Measurements from ENCODE around the gene KDM2B. TPM values are rescaled to one million over a fixed set of nuclear protein-coding genes. Genes with fewer than 3 reads are reported as not detected.
"Not testable (repeated sequence)": the region's sequence is repeated elsewhere in the genome, so short reads cannot be mapped to it uniquely, and the experiment has no call there.

Gene KDM2B
- total RNA-seq, 1 donor from 2014 or later: 236 TPM

DNA sequence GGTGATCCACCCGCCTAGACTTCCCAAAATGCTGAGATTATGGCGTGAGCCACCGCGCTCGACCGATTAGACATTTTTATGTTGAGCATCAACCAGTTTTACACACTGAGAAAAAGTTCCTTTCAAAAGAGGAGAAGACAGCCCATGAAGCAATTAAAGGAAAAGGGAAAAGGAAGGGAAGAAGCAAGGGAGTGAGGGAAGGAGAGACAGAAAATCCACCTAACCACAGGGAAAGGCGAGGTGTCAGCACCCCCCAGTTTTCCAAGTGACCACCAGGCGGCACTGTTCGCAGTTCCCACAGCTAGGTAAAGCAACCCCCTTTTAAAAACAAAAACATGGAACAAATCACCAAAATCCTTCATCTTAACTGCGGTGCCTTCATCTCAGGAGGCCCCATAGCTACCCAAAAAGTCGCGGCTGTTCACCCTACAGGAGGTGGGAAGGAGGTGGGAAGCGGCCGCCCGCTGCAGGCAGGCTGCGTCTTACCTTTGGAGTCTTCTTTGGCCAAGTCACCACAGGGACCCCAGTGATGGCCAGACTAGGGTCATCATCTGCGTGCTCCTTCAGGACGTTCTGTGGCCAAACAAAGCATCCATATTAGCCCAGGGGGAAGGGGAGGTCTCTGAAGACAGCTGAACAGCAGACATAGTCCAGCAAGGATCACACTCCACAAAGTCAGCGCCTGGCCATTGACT lies 86.6 kb downstream of the KDM2B start:
- CTCF ChIA-PET: interaction anchor here (0.7 to 1.4 kb wide), 8 partner anchors 15 to 192 kb away, joined by 3 to 7 read pairs (median 4); no protein-coding TSS in a partner anchor
- TF ChIP-seq, protein P1, sequence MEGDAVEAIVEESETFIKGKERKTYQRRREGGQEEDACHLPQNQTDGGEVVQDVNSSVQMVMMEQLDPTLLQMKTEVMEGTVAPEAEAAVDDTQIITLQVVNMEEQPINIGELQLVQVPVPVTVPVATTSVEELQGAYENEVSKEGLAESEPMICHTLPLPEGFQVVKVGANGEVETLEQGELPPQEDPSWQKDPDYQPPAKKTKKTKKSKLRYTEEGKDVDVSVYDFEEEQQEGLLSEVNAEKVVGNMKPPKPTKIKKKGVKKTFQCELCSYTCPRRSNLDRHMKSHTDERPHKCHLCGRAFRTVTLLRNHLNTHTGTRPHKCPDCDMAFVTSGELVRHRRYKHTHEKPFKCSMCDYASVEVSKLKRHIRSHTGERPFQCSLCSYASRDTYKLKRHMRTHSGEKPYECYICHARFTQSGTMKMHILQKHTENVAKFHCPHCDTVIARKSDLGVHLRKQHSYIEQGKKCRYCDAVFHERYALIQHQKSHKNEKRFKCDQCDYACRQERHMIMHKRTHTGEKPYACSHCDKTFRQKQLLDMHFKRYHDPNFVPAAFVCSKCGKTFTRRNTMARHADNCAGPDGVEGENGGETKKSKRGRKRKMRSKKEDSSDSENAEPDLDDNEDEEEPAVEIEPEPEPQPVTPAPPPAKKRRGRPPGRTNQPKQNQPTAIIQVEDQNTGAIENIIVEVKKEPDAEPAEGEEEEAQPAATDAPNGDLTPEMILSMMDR (IDR thresholded peaks at IDR 0.05): no peak

DNA sequence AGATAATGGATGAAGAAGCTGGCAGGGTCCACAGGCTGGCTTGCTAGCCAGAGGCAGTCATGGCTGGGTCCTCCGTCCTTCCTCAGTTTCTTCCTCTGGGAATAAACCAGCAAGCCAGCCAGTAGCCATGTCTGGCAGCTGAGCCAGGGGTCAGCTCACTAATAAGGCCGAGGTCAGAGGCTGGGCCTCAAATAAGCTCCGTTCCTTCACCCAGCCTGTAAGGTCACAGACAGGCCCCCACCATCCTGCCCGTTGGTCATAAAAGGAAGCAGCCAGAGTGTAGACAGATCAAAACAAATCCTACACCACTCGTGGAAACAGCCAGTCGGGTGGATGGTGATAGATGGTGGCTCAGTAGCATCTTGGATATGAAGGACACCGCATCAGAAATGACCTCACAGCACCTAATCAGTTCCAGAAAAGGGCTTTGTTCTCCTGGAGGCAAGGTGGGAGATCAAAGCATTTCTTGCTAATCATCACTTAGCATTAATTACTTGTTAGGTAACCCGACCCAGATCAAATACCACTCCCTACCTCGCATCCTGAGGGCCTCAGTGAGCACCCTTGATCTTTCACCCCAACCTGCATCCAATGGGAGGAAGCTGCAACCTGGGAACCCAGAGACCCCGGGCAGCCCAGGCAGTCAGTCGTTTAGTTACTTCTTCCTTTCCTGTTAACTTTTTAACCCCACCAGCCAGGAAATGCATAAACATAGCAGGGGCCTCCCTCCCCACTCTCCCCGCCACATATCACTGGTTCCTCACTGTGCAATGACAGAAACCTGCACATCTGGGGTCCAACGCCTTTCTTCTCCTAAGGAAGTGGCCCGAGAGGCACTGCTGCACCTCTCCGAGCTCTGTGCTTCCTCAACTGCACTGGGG lies 90.2 kb downstream of the KDM2B start:
- CTCF ChIA-PET: interaction anchor here (0.7 to 1.4 kb wide), 2 partner anchors 9 to 11 kb away, joined by 3 to 4 read pairs; no protein-coding TSS in a partner anchor

More for the DNA sequence above, 86.6 kb downstream of the KDM2B start:
- Mint-ChIP-seq H3K36me3 (ENCODE audit: low read depth) (peaks cover 62% of the 10 kb centered on the region), H3K27ac (no peak overlapping the region), H3K27me3 (no peaks in the 10 kb centered on the region), H3K4me3 (no peak overlapping the region), H3K4me1 (peaks cover 40% of the 10 kb centered on the region), H3K9me3 (no peaks in the 10 kb centered on the region)
- no peak for ATAC-seq (ENCODE audit: low read depth)
- DNase-seq: peak; percentile 37
- POLR2A ChIA-PET: interaction anchor here (0.6 to 1.0 kb wide), 3 partner anchors 43 to 133 kb away, joined by 4 to 5 read pairs (median 4); no protein-coding TSS in a partner anchor
- intact Hi-C loops (cut with micrococcal nuclease): loop anchor here (5.0 kb wide), 1 partner anchor 278 kb away; no protein-coding TSS in a partner anchor

DNA sequence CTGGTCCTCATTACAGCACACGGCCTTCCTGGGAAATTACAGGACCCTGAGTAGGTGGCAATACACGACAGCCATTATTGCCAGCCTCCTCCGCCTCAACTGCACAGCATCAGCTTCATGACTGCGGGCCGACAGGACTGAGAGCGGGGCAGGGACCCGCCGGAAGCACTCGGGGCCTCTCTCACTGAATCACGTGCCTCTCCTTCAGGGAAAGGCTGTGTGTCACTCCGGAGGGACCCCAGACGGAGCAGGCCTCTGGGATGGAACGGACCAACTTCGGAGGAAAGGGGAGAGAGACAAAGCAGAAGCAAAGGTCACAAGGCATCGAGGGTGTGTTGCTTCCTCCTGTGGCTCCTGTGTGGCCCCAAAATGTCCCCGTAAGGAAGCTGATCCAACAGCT lies 90.9 kb downstream of the KDM2B start:
- H3K27ac Mint-ChIP-seq: no peak overlapping the region
- TF ChIP-seq, protein P1 (IDR thresholded peaks at IDR 0.05): no peak
- H3K4me1 Mint-ChIP-seq: peaks cover 36% of the 10 kb centered on the region
- DNase-seq (no peak), ATAC-seq (ENCODE audit: low read depth) (no peak)
- H3K27me3 Mint-ChIP-seq: no peaks in the 10 kb centered on the region
- no peak overlapping the region for H3K4me3 Mint-ChIP-seq
- intact Hi-C loops (cut with micrococcal nuclease): loop anchor here (5.0 kb wide), 1 partner anchor 282 kb away; no protein-coding TSS in a partner anchor
- H3K9me3 Mint-ChIP-seq: no peaks in the 10 kb centered on the region
- ChIA-PET POLR2A (interaction anchor here (0.5 kb wide), 1 partner anchor 203 kb away, joined by 4 read pairs; no protein-coding TSS in a partner anchor), CTCF (interaction anchor here (1.4 kb wide), 1 partner anchor 9 kb away, joined by 4 read pairs; no protein-coding TSS in a partner anchor)
- peaks cover 55% of the 10 kb centered on the region for H3K36me3 Mint-ChIP-seq (ENCODE audit: low read depth)

More for the DNA sequence above, 90.2 kb downstream of the KDM2B start:
- peak; percentile 60 for ATAC-seq (ENCODE audit: low read depth)
- no peaks in the 10 kb centered on the region for H3K9me3 Mint-ChIP-seq
- no peak for DNase-seq
- POLR2A ChIA-PET: interaction anchor here (0.5 kb wide), 1 partner anchor 202 kb away, joined by 4 read pairs; no protein-coding TSS in a partner anchor
- H3K27ac Mint-ChIP-seq: peak overlapping the region; percentile 80
- TF ChIP-seq, protein P1 (IDR thresholded peaks at IDR 0.05): no peak
- H3K4me3 Mint-ChIP-seq: peak overlapping the region; percentile 55
- intact Hi-C loops (cut with micrococcal nuclease): loop anchor here (5.0 kb wide), 1 partner anchor 282 kb away; no protein-coding TSS in a partner anchor
- peaks cover 55% of the 10 kb centered on the region for H3K36me3 Mint-ChIP-seq (ENCODE audit: low read depth)
- no peaks in the 10 kb centered on the region for H3K27me3 Mint-ChIP-seq
- peaks cover 36% of the 10 kb centered on the region for H3K4me1 Mint-ChIP-seq

DNA sequence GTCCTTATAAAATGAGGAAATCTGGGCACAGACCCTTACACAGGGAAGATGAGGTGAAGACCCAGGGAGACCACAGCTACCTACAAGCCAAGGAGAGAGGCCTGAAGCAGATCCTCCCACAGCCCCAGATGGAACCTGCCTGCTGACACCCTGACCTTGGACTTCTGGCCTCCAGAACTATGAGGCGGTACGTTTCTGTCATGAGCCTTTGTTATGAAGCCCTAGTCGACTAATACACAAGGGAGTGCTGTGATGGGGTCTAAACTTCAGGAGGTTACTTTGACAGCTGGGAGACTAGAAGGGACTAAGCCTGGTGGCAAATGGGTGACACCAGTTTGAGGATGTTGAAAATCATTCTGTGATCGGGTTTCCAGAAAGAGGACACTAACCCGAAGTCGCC lies 95.9 kb downstream of the KDM2B start:
- ChIA-PET POLR2A (no interaction called here), CTCF (no interaction called here)
- intact Hi-C loops (cut with micrococcal nuclease): no loop called here
- H3K9me3 Mint-ChIP-seq: no peaks in the 10 kb centered on the region
- DNase-seq (no peak), ATAC-seq (ENCODE audit: low read depth) (no peak)
- H3K27me3 Mint-ChIP-seq: no peaks in the 10 kb centered on the region
- H3K4me1 Mint-ChIP-seq: peaks cover 10% of the 10 kb centered on the region
- H3K27ac Mint-ChIP-seq: no peak overlapping the region
- peaks cover 55% of the 10 kb centered on the region for H3K36me3 Mint-ChIP-seq (ENCODE audit: low read depth)
- no peak overlapping the region for H3K4me3 Mint-ChIP-seq
- TF ChIP-seq, protein P1 (IDR thresholded peaks at IDR 0.05): no peak

DNA sequence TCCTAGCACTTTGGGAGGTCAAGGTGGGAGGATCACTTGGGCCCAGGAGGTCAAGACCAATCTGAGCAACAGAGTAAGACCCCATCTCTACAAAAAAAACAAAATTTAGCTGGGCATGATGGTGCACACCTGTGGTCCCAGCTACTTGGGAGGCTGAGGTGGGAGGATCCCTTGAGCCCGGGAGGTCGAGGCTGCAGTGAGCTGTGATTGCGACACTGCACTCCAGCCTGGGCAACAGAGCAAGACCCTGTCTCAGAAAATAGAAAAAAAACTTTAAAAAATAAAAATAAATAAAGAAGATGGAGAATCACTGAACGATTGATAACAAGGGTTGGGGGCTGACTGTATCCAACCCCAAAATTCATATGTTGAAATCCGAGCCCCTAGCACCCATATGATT lies 96.3 kb downstream of the KDM2B start:
- intact Hi-C loops (cut with micrococcal nuclease); ATAC-seq (ENCODE audit: low read depth); DNase-seq; H3K4me1 Mint-ChIP-seq; H3K27me3 Mint-ChIP-seq; H3K27ac Mint-ChIP-seq; H3K4me3 Mint-ChIP-seq; H3K9me3 Mint-ChIP-seq; CTCF ChIA-PET: not testable (repeated sequence)
- POLR2A ChIA-PET: interaction anchor here (0.6 kb wide), 1 partner anchor 18 kb away, joined by 7 read pairs; no protein-coding TSS in a partner anchor
- H3K36me3 Mint-ChIP-seq (ENCODE audit: low read depth): peaks cover 54% of the 10 kb centered on the region

Data from activated B cell treated with CpG ODN at 0.5 μM for 24 hours (primary cell).